ENCODE measurements around the gene RNF224. TPM values are rescaled to one million over a fixed set of nuclear protein-coding genes. Genes with fewer than 3 reads are reported as not detected.
A peak's percentile ranks its signal among the peaks of the same experiment; 100 is the strongest.

Gene RNF224
- total RNA-seq, 6 experiments from 2014 or later: not detected

- intact Hi-C loops (cut with DNase I): loop anchor here (5.0 to 10.0 kb wide), 4 partner anchors 49 to 117 kb away; partner anchors contain the start of genes ANAPC2 (in 1 of the 2) and SSNA1 (in 1 of the 2)
- WGBS (ENCODE audit: insufficient coverage, low coverage, low lambda C conversion rate, missing lambda C conversion rate): 10% methylated on average over 2 of the region's 40 CpGs
- peaks cover 0 to 6% (median 0%) of the 10 kb centered on the region in 4 donors for H3K4me1 ChIP-seq
- H3K9me3 ChIP-seq: no peaks in the 10 kb centered on the region
- H3K27me3 ChIP-seq: no peaks in the 10 kb centered on the region
- no peak overlapping the region for H3K4me3 ChIP-seq
- DNase-seq (no peak), ATAC-seq (no peak)
- no peaks in the 10 kb centered on the region for H3K36me3 ChIP-seq
- no peak for TF ChIP-seq POLR2A (IDR thresholded peaks at IDR 0.05)
- no peak for TF ChIP-seq CTCF (IDR thresholded peaks at IDR 0.05)
- no peak overlapping the region for H3K27ac ChIP-seq
Measured at GRCh38 chr9:137234055-137234697, 6.9 kb downstream of the RNF224 start.

- H3K4me1 ChIP-seq: peaks cover 0 to 7% (median 0%) of the 10 kb centered on the region in 4 donors
- no peak for DNase-seq
- ATAC-seq: no peak
- 64% methylated on average over 9 of the region's 18 CpGs for WGBS (ENCODE audit: insufficient coverage, low coverage, low lambda C conversion rate, missing lambda C conversion rate)
- no peaks in the 10 kb centered on the region for H3K27me3 ChIP-seq
- no peaks in the 10 kb centered on the region for H3K9me3 ChIP-seq
- intact Hi-C loops (cut with DNase I): loop anchor here (5.0 to 10.0 kb wide), 4 partner anchors 50 to 118 kb away; partner anchors contain the start of genes ANAPC2 (in 1 of the 2) and SSNA1 (in 1 of the 2)
- no peak overlapping the region for H3K27ac ChIP-seq
- TF ChIP-seq POLR2A (IDR thresholded peaks at IDR 0.05): no peak
- H3K4me3 ChIP-seq: no peak overlapping the region
- H3K36me3 ChIP-seq: no peaks in the 10 kb centered on the region
Measured at GRCh38 chr9:137234758-137235423, 7.6 kb downstream of the RNF224 start.

GRCh38 chr9:137235424-137236237, 8.3 kb downstream of the RNF224 start:
- DNase-seq: no peak
- Histone ChIP-seq H3K27me3 (no peaks in the 10 kb centered on the region), H3K27ac (no peak overlapping the region), H3K36me3 (no peaks in the 10 kb centered on the region), H3K4me3 (no peak overlapping the region), H3K4me1 (peaks cover 0 to 8% (median 0%) of the 10 kb centered on the region in 4 donors), H3K9me3 (no peaks in the 10 kb centered on the region)
- no peak for TF ChIP-seq POLR2A (IDR thresholded peaks at IDR 0.05)
- TF ChIP-seq CTCF (IDR thresholded peaks at IDR 0.05): no peak
- intact Hi-C loops (cut with DNase I): loop anchor here in 1 of 2 donors (10.0 kb wide), 1 partner anchor 51 kb away; the partner anchor contains the start of genes ANAPC2 and SSNA1
- ATAC-seq: no peak
- WGBS (ENCODE audit: insufficient coverage, low coverage, low lambda C conversion rate, missing lambda C conversion rate): 43% methylated on average over 2 of the region's 35 CpGs

- no peaks in the 10 kb centered on the region for H3K9me3 ChIP-seq
- no peak overlapping the region for H3K27ac ChIP-seq
- H3K4me3 ChIP-seq: no peak overlapping the region
- no peaks in the 10 kb centered on the region for H3K27me3 ChIP-seq
- DNase-seq: peak; percentile 87 to 88 (median 88)
- TF ChIP-seq POLR2A (IDR thresholded peaks at IDR 0.05) (no peak), CTCF (IDR thresholded peaks at IDR 0.05) (peak; percentile 91 to 99 (median 97))
- WGBS (ENCODE audit: insufficient coverage, low coverage, low lambda C conversion rate, missing lambda C conversion rate): 0% methylated on average over 12 of the region's 31 CpGs
- ATAC-seq: peak; percentile 61 to 65 (median 64)
- intact Hi-C loops (cut with DNase I): loop anchor here in 1 of 2 donors (10.0 kb wide), 1 partner anchor 52 kb away; the partner anchor contains the start of genes ANAPC2 and SSNA1
- H3K36me3 ChIP-seq: no peaks in the 10 kb centered on the region
- H3K4me1 ChIP-seq: peaks cover 0 to 8% (median 0%) of the 10 kb centered on the region in 4 donors
Measured at GRCh38 chr9:137236238-137236935, 9.1 kb downstream of the RNF224 start.
